GM12878 (cell line): ENCODE results near the gene TRMO. TPM values are rescaled to one million over a fixed set of nuclear protein-coding genes. Genes with fewer than 3 reads are reported as not detected.

Experiments used
- CBX3 ChIP-seq: fragments of 200-600 bp; sonication (generic); IDR thresholded peaks from 2 replicates; pipeline ENCODE4 v1.6.1; 2016; ENCODE audit warnings: low read depth, borderline replicate concordance
- CHD2 ChIP-seq: IDR thresholded peaks from 2 replicates; pipeline ENCODE4 v1.6.1; 2011; ENCODE audit warnings: low read depth, low read length, improper control_type of control experiment, borderline replicate concordance
- CHD4 ChIP-seq: fragments of 200-600 bp; sonication (generic); IDR thresholded peaks from 2 replicates; pipeline ENCODE4 v1.6.1; 2016; ENCODE audit warnings: mild to moderate bottlenecking
- CTCF ChIP-seq, 3 experiments: IDR thresholded peaks in 2 of 3; conservative IDR thresholded peaks in 1 of 3; 2 replicates each; pipeline ENCODE4 v1.5.1; 2011; ENCODE audit warnings: low read depth in 3 of 3, low read length in 3 of 3, mild to moderate bottlenecking in 3 of 3, control low read depth in 2 of 3, moderate library complexity in 2 of 3, inconsistent platforms in 1 of 3, mixed read lengths in 1 of 3; ENCODE audit not compliant: control insufficient read depth in 2 of 3, insufficient read depth in 1 of 3; ENCODE audit errors: extremely low read depth in 1 of 3
- CUX1 ChIP-seq: IDR thresholded peaks from 2 replicates; pipeline ENCODE4 v1.6.1; 2012; ENCODE audit warnings: improper control_type of control experiment, low read depth, low read length; ENCODE audit not compliant: insufficient replicate concordance
- ELK1 ChIP-seq: IDR thresholded peaks from 2 replicates; pipeline ENCODE4 v1.6.1; 2012; ENCODE audit warnings: low read depth, low read length, improper control_type of control experiment
- ETV6 ChIP-seq, 2 experiments: fragments of 450-650 bp in 1 of 2; IDR thresholded peaks in 1 of 2; conservative IDR thresholded peaks in 1 of 2; 2 replicates each; pipeline ENCODE4 v1.6.1; 2014; ENCODE audit warnings: antibody characterized with exemption in 1 of 2, borderline replicate concordance in 1 of 2, low read depth in 1 of 2, mild to moderate bottlenecking in 1 of 2, moderate library complexity in 1 of 2
- HDAC6 ChIP-seq: fragments of 200-600 bp; sonication (generic); IDR thresholded peaks from one replicate; pipeline ENCODE4 v1.8.0; 2017; ENCODE audit warnings: antibody characterized with exemption; ENCODE audit not compliant: unreplicated experiment
- IKZF1 ChIP-seq: fragments of 450-650 bp; conservative IDR thresholded peaks from 2 replicates; pipeline ENCODE4 v1.6.1; 2017; ENCODE audit warnings: antibody characterized with exemption, mild to moderate bottlenecking
- MXI1 ChIP-seq: fragments of 150-350 bp; IDR thresholded peaks from 2 replicates; pipeline ENCODE4 v1.6.1; 2011; ENCODE audit warnings: low read depth, mild to moderate bottlenecking, inconsistent platforms, low read length, improper control_type of control experiment
- PAX8 ChIP-seq: fragments of 450-650 bp; IDR thresholded peaks from 2 replicates; pipeline ENCODE4 v1.6.1; 2017; ENCODE audit warnings: mild to moderate bottlenecking, moderate library complexity
- RUNX3 ChIP-seq: IDR thresholded peaks from 2 replicates; pipeline ENCODE4 v1.6.1; 2012; ENCODE audit warnings: low read length, inconsistent platforms
- SREBF1 ChIP-seq: IDR thresholded peaks from 2 replicates; pipeline ENCODE4 v1.6.1; 2012; ENCODE audit warnings: mild to moderate bottlenecking, low read length
- TAF1 ChIP-seq: IDR thresholded peaks from 2 replicates; pipeline ENCODE4 v1.6.1; 2011; ENCODE audit warnings: mild to moderate bottlenecking, low read depth, low read length, borderline replicate concordance
- TBL1XR1 ChIP-seq: IDR thresholded peaks from 2 replicates; pipeline ENCODE4 v1.6.1; 2012; ENCODE audit warnings: low read depth, low read length, improper control_type of control experiment
- ZBTB11 ChIP-seq: fragments of 450-650 bp; formaldehyde crosslinking; IDR thresholded peaks from 2 replicates; pipeline ENCODE4 v1.5.0; 2022; ENCODE audit warnings: mild to moderate bottlenecking, missing genetic modification characterization
- ZNF207 ChIP-seq: fragments of 450-650 bp; IDR thresholded peaks from 2 replicates; pipeline ENCODE4 v1.6.1; 2014; ENCODE audit warnings: antibody characterized with exemption, mild to moderate bottlenecking, borderline replicate concordance
- polyA plus RNA-seq, 11 experiments: library from polyadenylated mRNA; depleted of rRNA in 4 of 11; unstranded in 6 of 11; stranded (reverse) in 5 of 11; fragments of >200 nt; fragmentation: Nextera tagmentation in 4 of 11; fragmentation: Illumina TruSeq in 1 of 11; extraction: Ambion mirVana in 4 of 11; extraction: Trizol in 1 of 11; gene quantifications; 1 replicate in 1 of 11; 2 replicates in 10 of 11; pipeline versions ENCODE4 v1.2.1 to v1.2.3, GENCODE V29; 2011 to 2016; ENCODE audit warnings: inconsistent platforms in 2 of 11, missing spikeins in 2 of 11, low read depth in 1 of 11
- total RNA-seq, 4 experiments: library from RNA; depleted of rRNA in 3 of 4; stranded (reverse); fragments of >200 nt in 3 of 4; fragmentation: Illumina TruSeq in 1 of 4; extraction: Trizol in 1 of 4; gene quantifications; 2 replicates each; pipeline versions ENCODE4 v1.2.1 to v1.2.3, GENCODE V29; 2013 to 2021

The TRMO gene
- total and polyA plus RNA-seq, 10 of the 15 experiments (the other 5 are each of a cell fraction or from before 2014, with no cell fraction given): 5.8 to 23.6 (median 15.3) TPM

GRCh38 chr9:97921959-97922724 is at the start of gene TRMO (continued):
- TF ChIP-seq HDAC6: peak; percentile 46
- TF ChIP-seq CUX1: no peak
- TF ChIP-seq CHD4: no peak
- TF ChIP-seq CBX3: no peak
- peak; percentile 59 for TF ChIP-seq TAF1
- TF ChIP-seq RUNX3: no peak; the same call in 1 of the 2 replicates
- TF ChIP-seq PAX8: peak; percentile 90
- TF ChIP-seq IKZF1: peak; percentile 96
- peak; percentile 65; the same call in 1 of the 2 replicates for TF ChIP-seq CHD2
- TF ChIP-seq TBL1XR1: peak; percentile 86
- TF ChIP-seq ZBTB11 (CRISPR knock-in tag): peak; percentile 74
- TF ChIP-seq CTCF (IDR thresholded peaks at IDR 0.05 in 2 of 3, conservative IDR thresholded peaks at IDR 0.05 in 1 of 3; ENCODE audit: control insufficient read depth in 2 of 3, extremely low read depth in 1 of 3, insufficient read depth in 1 of 3, low read depth in 3 of 3, low read length in 3 of 3): peak; percentile 64 to 89 (median 69)
- TF ChIP-seq MXI1: peak; percentile 87
- TF ChIP-seq ELK1: no peak; the same call in 1 of the 2 replicates
- TF ChIP-seq ZNF207: peak; percentile 100
- peak; percentile 62; the same call in 1 of the 2 replicates for TF ChIP-seq SREBF1
- TF ChIP-seq ETV6 (conservative IDR thresholded peaks at IDR 0.05 in 1 of 2, IDR thresholded peaks at IDR 0.05 in 1 of 2; ENCODE audit: borderline replicate concordance in 1 of 2, low read depth in 1 of 2): no peak
